Activated CD8-positive, alpha-beta memory T cell treated with anti-CD3 and anti-CD28 coated beads for 4 hours (primary cell): ENCODE data around the gene RINL.
A peak's percentile ranks its signal among the peaks of the same experiment; 100 is the strongest.
"Not testable (repeated sequence)": the region's sequence is repeated elsewhere in the genome, so short reads cannot be mapped to it uniquely, and the experiment has no call there.

Source experiments
- DNase-seq, 2 donors: peaks; one replicate each; pipeline ENCODE4 v3.0.0-alpha.2; 2020; ENCODE audit warnings: low read depth in 2 of 2

The RINL gene

DNA sequence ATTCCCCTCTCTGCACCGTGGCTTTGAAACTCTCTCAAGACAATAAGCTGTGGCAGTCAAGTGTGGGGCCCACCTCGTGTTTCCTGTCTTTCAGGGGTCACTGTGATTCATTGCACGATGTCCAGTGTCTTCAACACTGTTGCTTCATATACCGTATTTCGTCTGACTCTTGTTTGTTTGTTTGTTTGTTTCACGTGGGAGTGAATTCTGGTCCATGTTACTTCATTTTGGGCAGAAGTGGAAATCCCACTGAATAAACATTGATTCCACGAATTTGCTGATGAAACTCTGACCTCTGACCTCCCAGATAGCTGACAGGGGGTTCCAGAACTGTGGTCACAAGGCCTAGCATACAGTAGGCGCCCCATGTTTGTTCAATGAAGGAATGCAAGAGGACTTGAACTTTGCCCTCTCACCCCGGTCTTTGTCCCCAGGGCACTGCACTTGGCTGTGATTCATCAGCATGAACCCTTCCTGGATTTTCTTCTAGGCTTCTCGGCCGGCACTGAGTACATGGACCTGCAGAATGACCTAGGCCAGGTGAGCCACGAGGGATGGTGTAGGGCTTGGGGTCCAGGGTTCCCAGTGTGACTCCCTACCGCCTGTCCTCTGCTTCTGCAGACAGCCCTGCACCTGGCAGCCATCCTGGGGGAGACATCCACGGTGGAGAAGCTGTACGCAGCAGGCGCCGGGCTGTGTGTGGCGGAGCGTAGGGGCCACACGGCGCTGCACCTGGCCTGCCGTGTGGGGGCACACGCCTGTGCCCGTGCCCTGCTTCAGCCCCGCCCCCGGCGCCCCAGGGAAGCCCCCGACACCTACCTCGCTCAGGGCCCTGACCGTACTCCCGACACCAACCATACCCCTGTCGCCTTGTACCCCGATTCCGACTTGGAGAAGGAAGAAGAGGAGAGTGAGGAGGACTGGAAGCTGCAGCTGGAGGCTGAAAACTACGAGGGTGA is 26.8 kb upstream of the RINL start:
- DNase-seq: no peak

DNA sequence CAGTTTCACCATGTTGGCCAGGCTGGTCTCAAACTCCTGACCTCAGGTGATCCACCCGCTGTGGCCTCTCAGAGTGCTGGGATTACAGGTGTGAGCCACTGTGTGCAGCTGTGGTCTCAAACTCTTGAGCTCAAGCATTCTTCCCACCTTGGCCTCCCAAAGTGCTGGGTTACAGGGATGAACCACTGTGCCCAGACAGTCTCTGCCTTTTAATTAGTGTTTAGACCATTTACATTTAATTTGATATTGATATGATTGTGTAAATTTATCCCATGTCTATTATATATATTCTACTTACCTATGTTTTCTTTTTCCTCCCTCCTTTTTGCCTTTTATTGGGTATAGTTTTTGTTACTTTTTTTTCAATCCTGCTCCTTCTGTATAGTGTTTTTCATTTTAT is 23.6 kb upstream of the RINL start:
- no peak for DNase-seq

DNA sequence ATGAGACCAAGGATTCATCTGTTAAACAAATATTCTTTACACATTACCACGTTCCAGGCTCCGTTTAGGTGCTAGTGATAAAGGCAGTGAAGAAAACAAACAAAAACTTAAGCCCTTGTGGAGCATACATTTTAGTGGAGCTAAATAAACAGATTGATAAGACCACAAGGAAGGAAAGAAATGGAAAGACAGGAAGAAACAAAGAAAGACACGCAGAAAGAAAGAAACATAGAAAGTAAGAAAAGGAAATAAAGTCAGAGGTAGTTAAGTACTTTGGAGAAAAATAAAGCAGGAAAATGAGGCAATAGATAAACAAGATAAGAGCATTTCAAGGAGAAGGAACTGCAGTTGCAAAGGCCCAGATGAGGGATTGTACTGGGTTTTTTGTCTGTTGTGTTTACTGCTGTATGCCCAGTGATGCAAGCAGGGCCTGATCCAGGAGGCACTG is 22.7 kb upstream of the RINL start:
- no peak for DNase-seq

DNA sequence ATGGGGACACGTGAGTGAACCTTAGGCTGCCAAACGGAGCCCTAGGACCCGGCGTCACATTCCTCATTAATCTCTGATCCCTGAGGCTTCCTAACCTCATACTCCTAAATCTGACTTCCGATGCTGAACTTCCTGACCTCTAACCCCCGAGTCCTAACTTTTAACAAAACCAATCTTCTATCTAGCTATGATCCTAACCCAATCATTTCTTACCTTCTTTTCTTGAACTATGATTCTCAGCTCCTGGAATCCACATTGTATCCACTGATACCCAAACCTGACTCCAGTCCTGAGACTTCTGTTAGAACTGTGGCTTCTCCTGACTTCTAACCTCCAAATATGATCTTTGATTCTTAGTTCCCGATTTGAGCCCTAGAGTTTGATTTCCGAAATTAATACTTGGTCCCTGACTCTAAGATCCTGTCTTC is 22.1 kb upstream of the RINL start:
- no peak for DNase-seq

DNA sequence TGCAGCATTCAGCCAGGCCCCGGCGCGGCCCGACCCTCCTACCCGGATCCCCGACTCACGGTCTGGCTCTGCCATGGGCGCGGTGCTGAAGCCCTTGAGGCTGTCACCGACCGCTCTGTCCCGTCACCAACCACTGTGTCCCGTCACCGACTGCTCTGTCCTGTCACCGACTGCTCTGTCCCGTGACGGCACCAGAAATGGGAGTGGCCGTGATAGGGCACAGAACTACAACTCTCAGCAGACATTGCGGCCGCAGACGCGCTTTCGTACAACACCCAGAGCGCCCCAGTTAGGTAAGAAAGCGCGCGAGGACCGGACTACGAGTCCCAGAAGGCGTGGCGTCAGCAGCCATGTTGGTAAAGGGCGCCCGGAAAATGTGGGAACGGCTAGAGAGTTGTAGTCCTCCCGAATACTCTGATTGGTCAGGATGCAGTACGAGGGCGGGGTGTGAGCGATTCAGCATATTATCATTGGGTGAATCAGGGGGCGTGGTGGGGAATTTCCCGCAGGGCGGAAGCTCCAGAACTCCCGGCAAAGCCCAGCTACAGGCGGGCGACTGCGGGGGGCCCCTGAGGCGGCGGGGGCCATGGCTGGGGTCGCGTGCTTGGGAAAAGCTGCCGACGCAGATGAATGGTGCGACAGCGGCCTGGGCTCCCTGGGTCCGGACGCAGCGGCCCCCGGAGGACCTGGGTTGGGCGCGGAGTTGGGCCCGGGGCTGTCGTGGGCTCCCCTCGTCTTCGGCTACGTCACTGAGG is 21.5 kb upstream of the RINL start, which contains the start of the genes NFKBIB and SIRT2:
Gene NFKBIB, plus strand, starts transcription at position 523 of the 755 bp plus-strand sequence. Its CDS starts 64 bp downstream, at position 587.
Gene SIRT2, minus strand, starts transcription at position 172 of the 755 bp plus-strand sequence. Its CDS starts 97 bp downstream, at position 75.
- DNase-seq: peak; percentile 96 to 99

DNA sequence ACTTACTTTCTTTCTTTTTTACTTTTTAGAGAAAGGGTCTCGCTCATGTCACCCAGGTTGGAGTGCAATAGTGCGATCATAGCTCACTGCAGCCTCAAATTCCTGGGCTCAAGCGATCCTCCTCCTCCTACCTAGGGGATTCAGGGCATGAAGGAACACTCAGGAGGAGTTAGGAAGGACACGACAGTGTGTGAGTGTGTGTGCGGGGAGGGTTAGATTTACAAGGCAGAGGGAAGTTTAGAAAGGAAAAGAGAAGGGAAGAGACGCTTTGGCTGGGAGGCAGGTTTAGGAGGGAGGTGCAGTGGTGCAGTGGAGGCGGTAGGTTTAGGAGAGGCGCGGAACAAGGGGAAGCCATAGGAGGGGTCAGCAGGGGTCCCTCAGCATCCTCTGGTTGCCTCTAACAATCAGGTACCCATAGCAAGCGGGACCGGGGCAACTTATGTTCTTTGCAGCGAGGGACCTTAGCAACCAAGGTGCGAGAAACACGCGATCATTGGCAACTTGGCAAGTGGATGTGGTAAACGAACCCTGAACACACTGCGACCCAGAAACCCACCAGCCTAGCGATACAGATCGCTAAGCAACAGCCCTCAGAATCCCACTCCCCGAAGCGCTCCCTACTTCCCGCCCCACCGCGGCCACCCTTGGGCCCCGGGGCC is 20.8 kb upstream of the RINL start:
- no peak for DNase-seq

DNA sequence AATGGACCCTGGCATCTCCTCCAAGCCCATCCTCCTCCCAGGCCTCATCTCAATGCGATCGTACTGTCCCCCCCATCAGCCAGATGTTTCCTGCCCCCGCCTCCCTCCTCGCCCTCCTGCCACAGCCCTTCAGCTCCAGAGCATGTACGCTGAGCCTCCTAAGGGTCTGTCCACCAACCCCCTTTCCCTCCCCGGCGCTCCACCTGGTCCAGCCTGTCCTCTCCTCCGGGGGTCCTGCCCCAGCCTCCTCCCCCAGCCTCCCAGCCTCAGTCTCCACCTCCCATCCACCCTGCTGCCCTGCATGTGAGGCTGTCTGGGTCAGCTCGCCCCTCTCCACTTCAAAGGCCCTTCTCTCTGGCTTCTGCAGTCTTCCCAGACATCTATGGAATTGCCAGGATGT is 16.9 kb upstream of the RINL start:
- DNase-seq: no peak

DNA sequence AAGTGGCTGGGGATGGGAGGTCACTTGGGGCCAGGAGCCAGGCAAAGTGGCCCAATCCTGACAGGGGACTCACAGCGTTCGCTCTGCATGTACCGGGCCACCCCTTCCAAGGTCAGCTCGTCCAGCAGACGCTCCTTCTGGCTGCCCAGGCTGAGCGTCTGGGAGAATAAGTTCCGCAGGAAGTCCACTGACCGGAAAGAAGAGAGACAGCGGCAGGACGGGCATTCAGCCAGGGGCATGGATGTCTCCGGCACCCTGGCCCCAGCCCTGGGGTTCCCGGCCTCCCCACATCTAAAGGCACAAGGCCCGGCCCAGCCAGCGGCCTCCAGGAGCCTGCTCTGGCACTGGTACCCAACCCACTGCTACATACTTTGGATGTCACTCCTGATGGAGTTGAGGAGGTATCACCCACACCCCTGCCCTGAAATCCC is 15.3 kb upstream of the RINL start:
- no peak for DNase-seq

DNA sequence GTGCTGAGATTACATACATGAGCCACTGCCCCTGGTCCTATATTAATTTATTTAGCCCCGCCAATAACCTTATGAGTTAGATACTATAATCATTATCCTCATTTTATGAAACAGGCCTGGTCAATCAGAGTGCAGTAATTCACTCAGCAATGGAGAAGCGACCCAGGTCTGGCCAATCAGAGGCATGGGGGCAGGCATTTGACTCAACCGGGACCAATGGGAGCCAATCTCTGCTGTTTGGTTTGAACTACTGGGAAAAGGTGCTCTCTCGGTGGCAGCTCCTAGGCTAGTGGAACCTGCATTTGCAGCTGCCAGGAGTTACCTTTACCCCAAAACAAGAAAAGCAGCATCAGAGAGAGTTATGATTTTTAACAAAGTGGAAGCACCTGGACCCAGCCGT is 14.8 kb upstream of the RINL start:
- no peak for DNase-seq

DNA sequence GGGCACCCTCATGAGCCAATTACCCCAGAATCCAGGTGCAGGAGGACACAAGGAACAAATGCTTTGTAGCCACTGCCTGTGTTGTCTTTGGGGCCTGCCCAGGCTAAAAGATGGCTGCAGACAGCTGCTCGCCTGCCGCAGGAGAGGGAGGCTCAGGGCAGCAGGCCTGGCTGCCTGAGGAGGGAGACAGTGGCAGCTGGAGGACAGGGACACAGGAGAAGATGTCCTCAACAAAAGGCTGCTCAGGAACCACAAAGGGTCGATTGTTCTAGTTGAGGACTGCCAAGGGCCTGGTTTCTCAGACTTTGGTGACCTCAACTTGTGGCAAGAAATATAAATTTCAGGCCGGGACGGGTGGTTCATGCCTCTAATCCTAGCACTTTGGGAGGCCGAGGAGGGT is 13.7 kb upstream of the RINL start:
- no peak for DNase-seq

DNA sequence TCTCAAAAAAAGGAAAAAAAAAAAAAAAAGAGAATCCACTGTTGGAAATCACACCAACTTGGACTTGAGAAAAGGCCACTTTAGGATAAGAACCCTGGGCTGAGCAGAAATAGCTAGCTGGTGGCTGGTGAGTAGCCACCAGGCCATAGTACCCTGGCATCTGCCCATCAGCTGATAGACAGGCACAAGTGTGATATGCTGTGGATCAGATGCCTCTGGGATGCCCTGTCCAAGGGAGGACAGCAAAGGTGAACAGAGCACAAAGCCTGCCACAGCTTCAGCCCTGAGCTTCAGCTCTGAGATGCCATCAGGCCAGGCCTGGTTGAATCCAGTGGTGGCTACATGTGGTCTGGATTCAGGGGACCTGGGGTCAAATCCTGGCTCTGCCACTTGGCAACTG is 12.6 kb upstream of the RINL start:
- DNase-seq: no peak

DNA sequence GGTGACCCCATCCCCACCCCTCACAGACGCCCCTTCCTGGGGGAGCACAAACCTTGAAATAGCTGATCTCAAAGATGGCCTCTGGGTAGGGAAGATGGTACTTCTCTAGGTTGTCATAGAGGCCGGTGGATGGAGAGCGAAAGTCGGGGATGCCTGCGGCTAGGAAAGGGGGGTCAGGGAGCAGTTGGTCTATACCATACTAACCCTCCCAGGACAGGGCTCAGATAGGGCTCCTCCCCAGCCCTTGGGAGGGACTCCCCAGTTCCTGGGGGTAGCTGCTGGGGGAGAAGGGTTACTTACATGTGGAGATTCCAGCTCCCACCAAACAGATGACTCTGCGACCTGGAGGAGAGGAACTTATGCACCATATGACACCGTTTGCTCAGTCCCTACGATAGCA is 11.7 kb upstream of the RINL start:
- no peak for DNase-seq

DNA sequence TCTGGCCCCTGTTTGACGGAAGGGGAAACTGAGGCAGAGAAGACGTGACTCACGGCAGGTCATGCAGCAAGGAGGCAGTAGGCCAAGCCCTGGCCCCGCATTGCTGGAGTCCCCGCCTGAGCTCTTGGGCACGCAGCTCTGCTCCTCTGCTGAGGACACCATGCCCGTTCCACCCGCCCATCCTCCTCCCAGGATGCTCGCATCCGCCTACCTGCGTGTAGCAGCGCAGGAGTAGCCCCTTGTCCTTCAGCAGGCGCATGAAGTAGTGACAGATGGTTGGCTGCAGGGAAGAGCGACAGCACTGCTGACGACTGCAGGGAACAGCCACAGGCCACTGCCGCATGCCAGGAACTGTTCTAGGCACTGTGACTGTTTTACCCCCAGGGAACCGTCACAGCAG is 10.8 kb upstream of the RINL start:
- no peak for DNase-seq

DNA sequence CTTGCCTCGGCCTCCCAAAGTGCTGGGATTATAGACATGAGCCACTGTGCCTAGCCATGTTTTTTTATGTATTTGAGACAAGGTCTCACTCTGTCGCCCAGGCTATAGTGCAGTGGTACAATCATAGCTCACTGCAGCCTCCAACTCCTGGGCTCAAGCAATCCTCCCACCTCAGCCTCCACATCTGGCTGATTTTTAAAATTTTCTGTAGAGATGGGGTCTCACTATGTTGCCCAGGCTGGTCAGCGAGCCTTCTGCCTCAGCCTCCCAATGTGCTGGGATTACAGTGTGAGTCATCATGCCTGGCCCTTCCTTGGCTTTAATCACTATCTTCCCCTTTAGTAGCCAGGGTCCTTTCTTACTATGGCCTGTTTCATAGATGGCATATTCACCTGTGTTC is 6.6 kb upstream of the RINL start:
- DNase-seq: not testable (repeated sequence)

DNA sequence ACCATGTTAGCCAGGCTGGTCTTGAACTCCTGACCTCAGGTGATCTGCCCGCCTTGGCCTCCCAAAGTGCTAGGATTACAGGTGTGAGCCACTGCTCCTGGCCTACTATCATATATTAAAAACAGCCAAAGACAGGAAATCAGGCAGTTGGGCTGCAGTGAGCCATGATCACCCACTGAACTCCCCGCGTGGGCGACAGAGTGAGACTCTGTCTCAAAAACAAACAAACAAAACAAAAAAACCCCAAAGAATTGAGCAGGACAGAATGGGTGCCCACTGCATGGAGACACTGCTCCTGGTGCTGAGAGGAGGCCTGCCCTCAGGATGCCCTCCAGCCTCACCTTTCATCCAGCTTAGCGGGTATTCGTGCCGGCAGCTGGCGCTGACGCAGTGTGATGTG is 5.2 kb upstream of the RINL start:
- no peak for DNase-seq

DNA sequence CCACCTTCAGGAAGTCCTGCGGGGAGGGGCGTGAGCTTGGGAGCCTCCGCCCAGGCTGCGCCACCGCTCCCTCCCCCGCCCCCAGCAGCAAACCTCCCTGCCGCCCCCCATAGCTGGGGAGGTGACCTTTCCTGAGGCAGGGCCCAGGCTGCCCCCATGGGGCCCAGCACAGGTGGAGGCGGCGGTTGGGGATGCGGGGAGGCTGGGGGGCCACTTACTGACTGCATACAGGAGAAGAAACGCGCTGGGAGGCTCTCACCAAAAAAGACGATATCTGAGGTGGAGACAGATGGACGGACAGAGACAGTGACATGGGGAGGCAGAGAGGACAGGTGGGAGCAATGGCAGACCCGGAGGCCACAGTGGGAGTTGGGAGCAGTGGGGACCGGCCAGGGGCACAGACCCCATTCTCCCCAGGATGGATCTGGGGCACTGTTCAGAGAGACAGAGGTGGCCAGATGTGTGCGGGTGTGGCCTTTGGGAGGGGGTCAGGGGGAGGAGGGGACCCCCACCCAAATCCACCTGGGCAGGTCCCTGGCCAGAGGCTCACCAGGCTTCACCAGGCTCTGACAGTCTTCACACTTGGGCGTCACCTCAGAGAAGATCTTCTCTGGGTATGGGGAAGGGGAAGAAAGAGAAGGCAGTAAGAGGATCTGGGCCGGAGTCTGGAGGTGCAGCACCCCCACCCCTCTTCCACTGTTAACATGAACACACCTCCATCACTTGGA is 3.0 kb upstream of the RINL start:
- DNase-seq: no peak

DNA sequence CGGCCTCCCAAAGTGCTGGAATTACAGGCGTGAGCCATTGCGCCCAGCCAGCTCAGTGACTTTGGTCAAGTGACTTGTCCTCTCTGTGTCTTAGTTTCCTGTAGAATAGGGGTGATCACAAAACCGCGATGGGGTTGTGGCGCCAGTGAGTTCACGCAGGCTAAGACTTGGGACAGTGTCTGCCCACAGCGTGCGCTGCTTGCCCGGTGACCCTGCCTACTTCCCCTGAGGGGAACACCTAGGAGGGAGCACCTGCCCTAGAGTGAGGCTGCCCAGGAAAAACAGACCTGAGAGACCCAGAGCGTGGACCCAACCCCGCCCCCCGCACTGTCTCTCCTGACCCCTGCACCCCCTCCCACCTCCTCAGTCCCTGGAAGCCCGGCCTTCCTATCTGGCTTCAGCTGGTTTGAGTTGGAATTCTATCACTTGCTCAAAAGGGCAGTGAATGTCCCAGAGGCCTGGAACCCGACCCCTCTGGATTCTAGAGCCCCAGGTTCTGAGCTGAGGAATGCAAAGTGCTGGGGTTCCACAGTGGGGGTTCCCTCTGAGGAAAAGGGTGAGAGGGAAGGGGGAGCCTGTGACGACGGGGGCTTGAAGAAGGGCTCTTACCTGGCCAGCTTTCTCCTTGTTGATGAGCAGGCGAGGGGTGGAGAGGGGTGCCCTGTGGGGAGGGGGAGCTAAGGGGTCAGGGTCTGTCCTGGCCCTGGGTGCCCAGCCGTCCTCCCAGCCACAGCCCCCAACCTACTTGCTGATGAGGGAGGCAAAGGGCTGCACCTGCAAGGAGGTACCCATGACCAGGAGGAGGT is 2.2 kb upstream of the RINL start:
- no peak for DNase-seq

DNA sequence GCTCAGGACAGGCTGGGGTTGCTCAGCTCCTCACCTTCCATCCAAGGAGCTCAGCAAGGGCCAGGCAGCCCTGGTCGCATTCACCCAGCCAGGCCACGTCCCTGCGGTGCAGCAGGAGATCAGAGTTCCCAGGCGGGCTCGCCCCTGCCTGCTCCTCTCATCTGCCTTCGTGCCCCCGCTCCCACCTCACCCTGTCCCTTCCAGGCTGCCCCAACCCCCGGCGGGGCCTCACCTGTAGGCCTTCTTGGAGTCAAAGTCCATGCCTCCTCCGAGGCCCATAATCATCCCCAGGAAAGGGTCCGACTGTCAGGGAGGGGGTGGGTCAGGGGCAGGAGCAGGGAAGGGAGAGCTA is 1.3 kb upstream of the RINL start:
- DNase-seq: no peak

DNA sequence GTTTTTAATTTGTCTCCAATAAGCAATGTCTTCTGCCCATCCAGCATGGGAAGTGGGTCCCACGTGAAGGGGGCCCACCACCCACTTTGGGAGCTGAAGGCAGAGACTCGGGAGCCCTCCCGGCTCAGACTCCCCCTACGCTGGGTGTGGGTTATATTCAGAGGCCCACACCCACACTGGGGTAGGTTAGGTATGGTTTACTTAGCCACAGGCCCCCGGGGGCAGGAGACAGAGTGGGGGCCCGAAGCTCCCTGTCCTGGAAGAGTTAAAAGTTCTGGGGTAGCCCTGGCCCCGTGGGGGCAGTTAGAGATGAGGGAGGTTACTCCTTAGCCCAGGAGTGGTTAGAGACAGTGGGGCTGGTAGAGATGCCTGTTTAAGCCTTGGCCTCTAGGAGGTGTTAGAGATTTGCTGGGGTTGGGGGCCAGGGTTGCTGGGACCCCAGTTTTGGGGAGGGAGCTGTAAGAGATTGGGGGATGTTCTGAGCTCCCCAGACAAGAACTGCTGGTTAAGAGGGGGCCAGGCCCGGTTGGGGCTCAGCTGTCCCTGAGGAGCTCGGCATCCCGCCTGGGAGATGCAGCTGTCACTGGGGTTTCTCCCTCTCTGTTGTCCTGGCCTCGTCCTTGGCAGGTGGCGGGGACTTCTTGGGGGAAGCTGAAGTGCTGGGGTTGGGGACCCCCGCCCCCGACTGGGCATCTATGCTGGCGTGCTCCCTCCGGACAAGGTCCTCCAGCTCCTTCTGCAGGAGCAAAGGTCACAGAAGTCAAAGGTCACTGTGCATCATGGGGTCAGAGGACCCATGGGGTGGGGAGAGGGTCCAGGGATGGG is 712 bp upstream of the RINL start:
- DNase-seq: no peak
